H1 (cell line): Measurements from ENCODE around the gene ASXL2. TPM values are rescaled to one million over a fixed set of nuclear protein-coding genes. Genes with fewer than 3 reads are reported as not detected.

ENCODE experiments used
- CTCF ChIA-PET: fragments of 300-600 bp; sonication (Branson Sonifier 250); formaldehyde crosslinking; loops from one replicate; lab custom pipeline; 2021; ENCODE audit not compliant: partially characterized antibody; lab: Charles Lee
- POLR2A ChIA-PET: fragments of 300-600 bp; sonication (Branson Sonifier 250); formaldehyde crosslinking; loops from one replicate; lab custom pipeline; 2021; ENCODE audit warnings: inconsistent platforms; ENCODE audit not compliant: partially characterized antibody; lab: Charles Lee
- DNase-seq, 2 experiments: peaks; one replicate each; pipeline versions ENCODE4 v3.0.0 to v3.0.0-alpha.2; 2010 to 2022; ENCODE audit warnings: low spot score in 2 of 2, low read depth in 1 of 2, mixed read lengths in 1 of 2
- FAIRE-seq: peaks from 2 replicates; lab custom pipeline; 2011; peaks lifted over from hg19 to GRCh38; lab: Jason Lieb, UNC
- H2AFZ ChIP-seq: 2 replicates; pipeline ENCODE4 v1.8.1; 2012; ENCODE audit warnings: low read length, inconsistent platforms
- H2AK5ac ChIP-seq: 2 replicates; pipeline ENCODE4 v1.6.1; 2013; ENCODE audit warnings: low read depth, low read length
- H2BK120ac ChIP-seq: replicated peaks from 2 replicates; pipeline ENCODE3; 2013; ENCODE audit warnings: low read depth, low read length, inconsistent platforms
- H2BK12ac ChIP-seq: 2 replicates; pipeline ENCODE4 v1.6.1; 2013; ENCODE audit warnings: low read depth, low read length
- H2BK15ac ChIP-seq: 2 replicates; pipeline ENCODE4 v1.6.1; 2013; ENCODE audit warnings: low read length
- H2BK20ac ChIP-seq: 2 replicates; pipeline ENCODE4 v1.6.1; 2013; ENCODE audit warnings: low read length
- H2BK5ac ChIP-seq: 2 replicates; pipeline ENCODE4 v1.6.1; 2013; ENCODE audit warnings: low read depth, low read length
- H3K14ac ChIP-seq: 2 replicates; pipeline ENCODE4 v1.6.1; 2013; ENCODE audit warnings: inconsistent platforms; ENCODE audit not compliant: insufficient read length
- H3K18ac ChIP-seq: 2 replicates; pipeline ENCODE4 v1.6.1; 2013; ENCODE audit warnings: low read length; ENCODE audit errors: extremely low read depth
- H3K23ac ChIP-seq: 2 replicates; pipeline ENCODE4 v1.6.1; 2013; ENCODE audit warnings: inconsistent platforms; ENCODE audit not compliant: insufficient read length
- H3K23me2 ChIP-seq: 2 replicates; pipeline ENCODE4 v1.6.1; 2013; ENCODE audit warnings: low read depth, low read length
- H3K27ac ChIP-seq: 2 replicates; pipeline ENCODE4 v1.6.1; 2011; ENCODE audit warnings: low read depth, low read length, inconsistent platforms
- H3K27me3 ChIP-seq, 4 experiments: replicated peaks in 1 of 4; 1 replicate in 1 of 4; 2 replicates in 3 of 4; pipeline versions ENCODE4 v1.6.1 to v1.8.1; 2011 to 2013; ENCODE audit warnings: low read length in 3 of 4, mild to moderate bottlenecking in 3 of 4, inconsistent platforms in 2 of 4, mixed read lengths in 2 of 4, moderate library complexity in 1 of 4; ENCODE audit not compliant: control insufficient read depth in 3 of 4, insufficient read depth in 3 of 4; ENCODE audit errors: extremely low read depth in 1 of 4
- H3K36me3 ChIP-seq, 4 experiments: 2 replicates each; pipeline versions ENCODE4 v1.6.1 to v1.8.1; 2011 to 2013; ENCODE audit warnings: mild to moderate bottlenecking in 4 of 4, low read length in 3 of 4, moderate library complexity in 2 of 4, control low read depth in 1 of 4, inconsistent platforms in 1 of 4; ENCODE audit not compliant: insufficient read depth in 4 of 4, control insufficient read depth in 2 of 4
- H3K4ac ChIP-seq: replicated peaks from 2 replicates; pipeline ENCODE3; 2013; ENCODE audit warnings: low read length, low read depth, mixed read lengths, inconsistent platforms; ENCODE audit not compliant: insufficient read length
- H3K4me1 ChIP-seq, 4 experiments: replicated peaks in 1 of 4; 1 replicate in 1 of 4; 2 replicates in 3 of 4; pipeline versions ENCODE4 v1.6.1 to v1.8.1; 2011 to 2013; ENCODE audit warnings: low read length in 3 of 4, inconsistent platforms in 2 of 4, mixed read lengths in 1 of 4; ENCODE audit not compliant: insufficient read depth in 4 of 4, control insufficient read depth in 3 of 4
- H3K4me2 ChIP-seq, 2 experiments: 2 replicates each; pipeline versions ENCODE4 v1.6.1 to v1.8.1; 2011 to 2013; ENCODE audit warnings: low read depth in 2 of 2, low read length in 2 of 2, control low read depth in 1 of 2, inconsistent platforms in 1 of 2, mild to moderate bottlenecking in 1 of 2; ENCODE audit not compliant: insufficient read depth in 1 of 2
- H3K4me3 ChIP-seq, 4 experiments: fragments of 200-600, 300-600 bp in 1 of 4; sonication (generic), shearing (Covaris generic), sonication (Bioruptor Twin) in 1 of 4; 2 replicates each; pipeline versions ENCODE4 v1.5.1 to v1.8.1; 2011 to 2016; ENCODE audit warnings: low read length in 4 of 4, low read depth in 3 of 4, control low read depth in 2 of 4, inconsistent platforms in 2 of 4, mild to moderate bottlenecking in 2 of 4, mixed read lengths in 1 of 4, moderate library complexity in 1 of 4; ENCODE audit not compliant: insufficient read depth in 2 of 4; ENCODE audit errors: extremely low read depth in 1 of 4
- H3K56ac ChIP-seq: replicated peaks from 2 replicates; pipeline ENCODE3; 2013; ENCODE audit warnings: low read depth, mild to moderate bottlenecking, mixed read lengths, low read length, inconsistent platforms; ENCODE audit not compliant: insufficient read length
- H3K79me1 ChIP-seq: 2 replicates; pipeline ENCODE4 v1.6.1; 2013; ENCODE audit warnings: low read depth, low read length, control low read depth
- H3K79me2 ChIP-seq, 2 experiments: 2 replicates each; pipeline versions ENCODE4 v1.6.1 to v1.8.1; 2012 to 2013; ENCODE audit warnings: low read length in 2 of 2, mild to moderate bottlenecking in 2 of 2, inconsistent platforms in 1 of 2; ENCODE audit not compliant: insufficient read depth in 2 of 2, control insufficient read depth in 1 of 2
- H3K9ac ChIP-seq, 4 experiments: replicated peaks in 1 of 4; 1 replicate in 1 of 4; 2 replicates in 3 of 4; pipeline versions ENCODE4 v1.6.1 to v1.8.1; 2011 to 2013; ENCODE audit warnings: low read depth in 3 of 4, low read length in 3 of 4, control low read depth in 2 of 4, mild to moderate bottlenecking in 2 of 4, moderate library complexity in 2 of 4, inconsistent platforms in 1 of 4; ENCODE audit errors: extremely low read depth in 1 of 4
- H3K9me3 ChIP-seq, 2 experiments: 2 replicates each; pipeline versions ENCODE4 v1.6.1 to v1.8.1; 2012 to 2013; ENCODE audit warnings: mild to moderate bottlenecking in 2 of 2, moderate library complexity in 2 of 2, control low read depth in 1 of 2, inconsistent platforms in 1 of 2, low read depth in 1 of 2, low read length in 1 of 2, mixed read lengths in 1 of 2; ENCODE audit not compliant: insufficient read depth in 2 of 2
- H4K20me1 ChIP-seq, 2 experiments: replicated peaks in 1 of 2; 2 replicates each; pipeline versions ENCODE3 to v1.8.1; 2011 to 2013; ENCODE audit warnings: inconsistent platforms in 2 of 2, low read length in 2 of 2, mild to moderate bottlenecking in 1 of 2; ENCODE audit not compliant: insufficient read depth in 2 of 2, control insufficient read depth in 1 of 2
- H4K5ac ChIP-seq: 2 replicates; pipeline ENCODE4 v1.6.1; 2013; ENCODE audit warnings: low read length, low read depth, mixed read lengths, inconsistent platforms; ENCODE audit not compliant: insufficient read length
- H4K8ac ChIP-seq: 2 replicates; pipeline ENCODE4 v1.8.0; 2013; ENCODE audit warnings: mild to moderate bottlenecking, moderate library complexity, low read length, inconsistent platforms; ENCODE audit not compliant: insufficient read depth; ENCODE audit errors: extremely low read depth
- H4K91ac ChIP-seq: replicated peaks from 2 replicates; pipeline ENCODE3; 2013; ENCODE audit warnings: low read length, mixed read lengths, inconsistent platforms; ENCODE audit not compliant: insufficient read length
- ASH2L ChIP-seq: fragments of 200-600, 300-600 bp; sonication (generic); IDR thresholded peaks from one replicate; pipeline ENCODE4 v1.7.1; 2017; ENCODE audit warnings: low read length
- CBX5 ChIP-seq: fragments of 300-800, 300-1000 bp; sonication (generic); IDR thresholded peaks from 2 replicates; pipeline ENCODE4 v1.7.1; 2016; ENCODE audit warnings: antibody characterized with exemption, low read length, low read depth
- CREB1 ChIP-seq: IDR thresholded peaks from 2 replicates; pipeline ENCODE4 v1.6.1; 2012; ENCODE audit warnings: inconsistent platforms
- HDAC6 ChIP-seq: IDR thresholded peaks from one replicate; pipeline ENCODE4 v1.7.1; 2012; ENCODE audit warnings: low read depth, mild to moderate bottlenecking, inconsistent platforms, low read length, moderate library complexity
- JUN ChIP-seq: IDR thresholded peaks from 2 replicates; pipeline ENCODE4 v1.6.1; 2011; ENCODE audit warnings: low read depth, mild to moderate bottlenecking, improper control_type of control experiment, low read length
- PHF8 ChIP-seq: fragments of 200-600 bp; sonication (generic); conservative IDR thresholded peaks from 2 replicates; pipeline ENCODE4 v1.7.1; 2012; ENCODE audit warnings: low read depth, mild to moderate bottlenecking, inconsistent platforms, low read length, moderate library complexity
- RAD21 ChIP-seq, 2 experiments: IDR thresholded peaks in 1 of 2; conservative IDR thresholded peaks in 1 of 2; 2 replicates each; pipeline ENCODE4 v1.6.1; 2011; ENCODE audit warnings: low read depth in 2 of 2, low read length in 2 of 2, improper control_type of control experiment in 1 of 2, inconsistent platforms in 1 of 2, mild to moderate bottlenecking in 1 of 2, moderate library complexity in 1 of 2
- RFX5 ChIP-seq: IDR thresholded peaks from 2 replicates; pipeline ENCODE4 v1.6.1; 2011; ENCODE audit warnings: low read depth, low read length, improper control_type of control experiment, borderline replicate concordance
- SIN3A ChIP-seq, 2 experiments: IDR thresholded peaks in 1 of 2; conservative IDR thresholded peaks in 1 of 2; 2 replicates each; pipeline ENCODE4 v1.6.1; 2011 to 2012; ENCODE audit warnings: low read length in 2 of 2, improper control_type of control experiment in 1 of 2, low read depth in 1 of 2, mild to moderate bottlenecking in 1 of 2
- SIRT6 ChIP-seq: IDR thresholded peaks from one replicate; pipeline ENCODE4 v1.7.1; 2012; ENCODE audit warnings: low read length, inconsistent platforms
- TBP ChIP-seq: IDR thresholded peaks from 2 replicates; pipeline ENCODE4 v1.6.1; 2011; ENCODE audit warnings: low read depth, low read length, improper control_type of control experiment
- WGBS, 2 experiments: shearing (Covaris generic) in 1 of 2; methylation state at CpG; one replicate each; pipeline versions ENCODE4 v1.1.6 to v1.1.7; 2013 to 2015; ENCODE audit warnings: low lambda C conversion rate in 2 of 2, mixed read lengths in 2 of 2, inconsistent platforms in 1 of 2, low coverage in 1 of 2, missing lambda C conversion rate in 1 of 2; ENCODE audit not compliant: insufficient replicate concordance in 2 of 2, insufficient coverage in 1 of 2, insufficient read length in 1 of 2; ENCODE audit errors: extremely low coverage in 1 of 2, missing lambda C conversion rate in 1 of 2; 5-methylcytosine and 5-hydroxymethylcytosine counted together
- polyA plus RNA-seq, 7 experiments: library from polyadenylated mRNA; depleted of rRNA in 3 of 7; stranded (reverse) in 5 of 7; unstranded in 2 of 7; fragments of >200 nt in 5 of 7; fragments of 200-250 nt in 2 of 7; gene quantifications; 1 replicate in 5 of 7; 2 replicates in 1 of 7; 4 replicates in 1 of 7; pipeline versions ENCODE4 v1.2.1 to v1.2.3, GENCODE V29; 2011 to 2013; ENCODE audit warnings: missing spikeins in 2 of 7, mixed read lengths in 2 of 7
- total RNA-seq: library from RNA; stranded (reverse); fragmentation: NEBNext Ultra II Directional; extraction: Animal tissue kit (Norgen Biotek cat#: 25700); gene quantifications from 2 replicates; pipeline ENCODE4 v1.2.1, GENCODE V29; 2021

Gene ASXL2
- total and polyA plus RNA-seq, 2 of the 8 experiments (the other 6 are each of a cell fraction or from before 2014, with no cell fraction given) = 7.2 to 41.3 TPM

DNA sequence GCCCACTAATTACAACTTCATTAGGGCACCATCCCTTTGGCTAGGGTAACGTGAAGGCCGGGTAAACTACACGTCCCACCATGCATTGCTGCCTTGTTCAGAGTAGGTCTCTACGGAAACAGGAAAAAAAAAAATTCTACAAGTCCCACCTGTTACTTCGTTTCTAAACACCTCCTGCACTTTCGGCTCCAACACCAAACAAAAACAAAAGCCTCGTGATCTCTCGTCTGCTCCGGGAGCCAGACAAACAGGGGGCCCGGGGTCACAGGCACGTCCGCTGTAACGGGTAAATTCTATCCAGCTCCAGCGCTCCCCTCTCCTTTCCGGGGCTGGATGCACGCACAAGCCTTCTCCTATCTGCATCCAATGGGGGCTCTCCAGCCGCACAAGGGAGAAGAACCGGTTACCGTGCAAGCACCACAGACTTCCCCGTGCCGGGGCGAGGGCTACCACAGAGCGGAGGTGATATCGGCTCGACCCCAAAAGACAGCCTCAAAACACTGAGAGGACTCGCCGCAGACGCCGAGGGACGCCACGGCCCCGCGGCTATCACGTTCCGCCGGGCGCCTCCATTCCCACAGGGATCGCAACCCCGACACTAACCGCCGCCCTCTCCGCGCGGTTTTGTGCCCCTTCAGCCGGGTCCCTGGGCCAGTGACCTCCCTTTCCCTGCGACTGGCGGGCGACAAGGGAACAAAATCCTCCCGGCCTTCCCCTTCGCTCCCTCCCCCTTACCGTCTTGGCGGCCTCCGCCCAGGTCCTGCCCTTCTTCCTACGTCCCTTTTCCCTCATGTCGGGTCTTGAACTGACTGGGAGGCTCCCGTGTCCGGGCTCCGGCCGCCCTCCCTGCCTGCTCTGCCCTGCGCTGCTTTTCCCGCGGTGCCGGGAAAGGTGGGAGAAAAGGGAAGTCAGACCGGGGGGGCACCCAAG, 591 bp downstream of the ASXL2 start:
- Histone ChIP-seq H3K23me2 (peaks cover 4% of the 10 kb centered on the region; the same call in 1 of the 2 replicates), H2BK120ac (no peak overlapping the region), H2BK15ac (no peak overlapping the region), H4K91ac (no peak overlapping the region), H3K18ac (peak overlapping the region; percentile 71; the same call in 1 of the 2 replicates), H3K56ac (peak overlapping the region; percentile 19), H3K4me2 (peak overlapping the region; percentile 77 to 78), H3K27ac (peak overlapping the region; percentile 81), H2AFZ (no peak overlapping the region), H3K79me1 (no peaks in the 10 kb centered on the region), H3K4ac (no peak overlapping the region), H2AK5ac (no peak overlapping the region), H4K8ac (peak overlapping the region; percentile 98), H3K4me1 (peaks cover 0 to 5% (median 4%) of the 10 kb centered on the region in 4 experiments; a peak in 4 of 7 replicates), H3K23ac (no peak overlapping the region), H3K9me3 (no peaks in the 10 kb centered on the region), H2BK5ac (peak overlapping the region; percentile 79), H3K79me2 (peaks cover 3 to 54% of the 10 kb centered on the region in 2 experiments), H3K4me3 (peak overlapping the region; percentile 93 to 100 (median 96)), H2BK20ac (no peak overlapping the region), H2BK12ac (no peak overlapping the region), H3K27me3 (no peaks in the 10 kb centered on the region), H3K14ac (no peak overlapping the region), H4K5ac (peak overlapping the region; percentile 79), H3K36me3 (no peaks in the 10 kb centered on the region), H4K20me1 (no peaks in the 10 kb centered on the region), H3K9ac (peak overlapping the region; percentile 87 to 94 (median 91))
- 1% methylated on average over 49 of the region's 64 CpGs; no CpG with 5 or more reads in 1 of the 2 experiments for WGBS, 2 experiments
- ChIA-PET POLR2A (interaction anchor here (0.8 to 1.7 kb wide), 10 partner anchors 10 to 156 kb away, joined by 3 to 14 read pairs (median 4); partner anchors contain the start of gene RAB10), CTCF (interaction anchor here (0.6 to 1.4 kb wide), 8 partner anchors 13 to 120 kb away, joined by 3 to 8 read pairs (median 4); no protein-coding TSS in a partner anchor)
- DNase-seq = peak in 1 of 2 experiments; percentile 67
- no peak for FAIRE-seq
- TF ChIP-seq JUN = no peak
- peak in 1 of 2 experiments; percentile 54; a peak in 1 of 4 replicates for TF ChIP-seq SIN3A (conservative IDR thresholded peaks at IDR 0.05 in 1 of 2, IDR thresholded peaks at IDR 0.05 in 1 of 2; ENCODE audit: low read depth in 1 of 2, low read length in 2 of 2)
- TF ChIP-seq HDAC6 = no peak
- peak; percentile 59 for TF ChIP-seq ASH2L
- no peak for TF ChIP-seq SIRT6
- no peak; the same call in 1 of the 2 replicates for TF ChIP-seq TBP
- no peak for TF ChIP-seq CREB1
- peak; percentile 54 for TF ChIP-seq PHF8
- no peak for TF ChIP-seq CBX5
- TF ChIP-seq RAD21 (IDR thresholded peaks at IDR 0.05 in 1 of 2, conservative IDR thresholded peaks at IDR 0.05 in 1 of 2; ENCODE audit: low read depth in 2 of 2, low read length in 2 of 2) = no peak
- no peak for TF ChIP-seq RFX5
